OCI-LY1 (cell line): ENCODE results near the gene TRAPPC3L.

Experiments
- H2AFZ ChIP-seq: fragments of 200-600 bp; sonication (generic), shearing (Covaris generic); 2 replicates; pipeline ENCODE4 v1.6.0; 2014; ENCODE audit warnings: antibody characterized with exemption, mild to moderate bottlenecking, low read length
- H3F3A ChIP-seq: fragments of 200-600 bp; sonication (generic), shearing (Covaris generic); 2 replicates; pipeline ENCODE4 v1.6.0; 2014; ENCODE audit warnings: mild to moderate bottlenecking, antibody characterized with exemption, low read length, moderate library complexity; ENCODE audit not compliant: insufficient read depth
- H3K27ac ChIP-seq: fragments of 200-600 bp; sonication (generic); 2 replicates; pipeline ENCODE4 v1.5.1; 2014; ENCODE audit warnings: low read length, mixed run types, mild to moderate bottlenecking, low read depth; ENCODE audit not compliant: poor library complexity, severe bottlenecking
- H3K27me3 ChIP-seq: fragments of 200-600 bp; sonication (generic); 2 replicates; pipeline ENCODE4 v1.6.0; 2014; ENCODE audit warnings: antibody characterized with exemption, mild to moderate bottlenecking, low read length, moderate library complexity; ENCODE audit not compliant: insufficient read depth
- H3K36me3 ChIP-seq: fragments of 200-600 bp; sonication (generic); 2 replicates; pipeline ENCODE4 v1.6.1; 2014; ENCODE audit warnings: mild to moderate bottlenecking, antibody characterized with exemption, low read length, moderate library complexity, mixed read lengths; ENCODE audit not compliant: insufficient read depth
- H3K4me1 ChIP-seq: fragments of 200-600 bp; sonication (generic); 2 replicates; pipeline ENCODE4 v1.5.1; 2014; ENCODE audit warnings: mild to moderate bottlenecking, low read length, moderate library complexity; ENCODE audit not compliant: insufficient read depth, severe bottlenecking
- H3K4me2 ChIP-seq: fragments of 200-600 bp; sonication (generic), shearing (Covaris generic); 2 replicates; pipeline ENCODE4 v1.6.1; 2014; ENCODE audit warnings: low read length
- H3K4me3 ChIP-seq: fragments of 200-600 bp; sonication (generic); 2 replicates; pipeline ENCODE4 v1.5.1; 2014; ENCODE audit warnings: low read length, low read depth, mild to moderate bottlenecking, mixed read lengths; ENCODE audit not compliant: poor library complexity, severe bottlenecking
- H3K79me2 ChIP-seq: fragments of 200-600 bp; shearing (Covaris generic); 2 replicates; pipeline ENCODE4 v1.6.1; 2016; ENCODE audit warnings: mixed run types, low read length, mixed read lengths; ENCODE audit not compliant: insufficient read depth
- H3K9ac ChIP-seq: fragments of 200-600 bp; sonication (generic), shearing (Covaris generic); 2 replicates; pipeline ENCODE4 v1.6.1; 2014; ENCODE audit warnings: mild to moderate bottlenecking, low read length, mixed read lengths
- H3K9me2 ChIP-seq: fragments of 200-600 bp; sonication (generic), shearing (Covaris generic); 2 replicates; pipeline ENCODE4 v1.6.1; 2014; ENCODE audit warnings: low read depth, mild to moderate bottlenecking, low read length, mixed read lengths
- H3K9me3 ChIP-seq: fragments of 200-600 bp; shearing (Covaris generic); 2 replicates; pipeline ENCODE4 v1.6.1; 2014; ENCODE audit warnings: low read length, mixed read lengths
- H4K20me1 ChIP-seq: fragments of 200-600 bp; sonication (generic), shearing (Covaris generic); 2 replicates; pipeline ENCODE4 v1.6.0; 2016; ENCODE audit warnings: mild to moderate bottlenecking, low read length; ENCODE audit not compliant: insufficient read depth
- EZH2 ChIP-seq: fragments of 200-600 bp; sonication (generic), shearing (Covaris generic); IDR thresholded peaks from 2 replicates; pipeline ENCODE4 v1.8.0; 2017; ENCODE audit warnings: borderline replicate concordance, mixed run types, mild to moderate bottlenecking, antibody characterized with exemption, low read length, moderate library complexity, mixed read lengths
- TF ChIP-seq, protein P1 (sequence below): fragments of 200-600 bp; sonication (generic), shearing (Covaris generic); IDR thresholded peaks from 2 replicates; pipeline ENCODE4 v1.5.1; 2017; ENCODE audit warnings: mild to moderate bottlenecking, antibody characterized with exemption, low read length, moderate library complexity, mixed read lengths

Gene TRAPPC3L

DNA sequence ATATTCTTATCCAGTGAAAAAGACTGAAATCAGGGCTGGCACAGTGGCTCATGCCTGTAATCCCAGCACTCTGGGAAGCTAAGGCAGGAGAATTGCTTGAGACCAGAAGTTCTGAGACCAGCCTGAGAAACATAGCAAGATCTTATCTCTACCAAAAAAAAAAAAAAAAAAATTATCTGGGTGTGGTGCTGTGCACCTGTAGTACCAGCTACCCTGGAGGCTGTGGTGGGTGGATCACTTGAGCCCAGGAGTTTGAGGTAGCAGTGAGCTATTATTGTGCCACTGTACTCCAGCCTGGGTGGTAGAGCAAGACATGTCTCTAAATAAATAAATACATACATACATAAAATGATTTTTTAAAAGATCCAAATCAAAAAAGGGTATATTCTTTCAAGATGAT, 78.0 kb downstream of the TRAPPC3L start:
- Histone ChIP-seq H2AFZ (no peak overlapping the region), H3K4me3 (no peak overlapping the region), H3K9me3 (no peaks in the 10 kb centered on the region), H3F3A (no peaks in the 10 kb centered on the region), H3K4me2 (no peak overlapping the region), H3K9ac (no peak overlapping the region), H3K9me2 (no peaks in the 10 kb centered on the region), H4K20me1 (no peaks in the 10 kb centered on the region), H3K27me3 (no peaks in the 10 kb centered on the region), H3K79me2 (no peaks in the 10 kb centered on the region), H3K27ac (no peak overlapping the region), H3K4me1 (no peaks in the 10 kb centered on the region), H3K36me3 (no peaks in the 10 kb centered on the region)
- TF ChIP-seq, protein P1, sequence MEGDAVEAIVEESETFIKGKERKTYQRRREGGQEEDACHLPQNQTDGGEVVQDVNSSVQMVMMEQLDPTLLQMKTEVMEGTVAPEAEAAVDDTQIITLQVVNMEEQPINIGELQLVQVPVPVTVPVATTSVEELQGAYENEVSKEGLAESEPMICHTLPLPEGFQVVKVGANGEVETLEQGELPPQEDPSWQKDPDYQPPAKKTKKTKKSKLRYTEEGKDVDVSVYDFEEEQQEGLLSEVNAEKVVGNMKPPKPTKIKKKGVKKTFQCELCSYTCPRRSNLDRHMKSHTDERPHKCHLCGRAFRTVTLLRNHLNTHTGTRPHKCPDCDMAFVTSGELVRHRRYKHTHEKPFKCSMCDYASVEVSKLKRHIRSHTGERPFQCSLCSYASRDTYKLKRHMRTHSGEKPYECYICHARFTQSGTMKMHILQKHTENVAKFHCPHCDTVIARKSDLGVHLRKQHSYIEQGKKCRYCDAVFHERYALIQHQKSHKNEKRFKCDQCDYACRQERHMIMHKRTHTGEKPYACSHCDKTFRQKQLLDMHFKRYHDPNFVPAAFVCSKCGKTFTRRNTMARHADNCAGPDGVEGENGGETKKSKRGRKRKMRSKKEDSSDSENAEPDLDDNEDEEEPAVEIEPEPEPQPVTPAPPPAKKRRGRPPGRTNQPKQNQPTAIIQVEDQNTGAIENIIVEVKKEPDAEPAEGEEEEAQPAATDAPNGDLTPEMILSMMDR = no peak
- TF ChIP-seq EZH2 = no peak

DNA sequence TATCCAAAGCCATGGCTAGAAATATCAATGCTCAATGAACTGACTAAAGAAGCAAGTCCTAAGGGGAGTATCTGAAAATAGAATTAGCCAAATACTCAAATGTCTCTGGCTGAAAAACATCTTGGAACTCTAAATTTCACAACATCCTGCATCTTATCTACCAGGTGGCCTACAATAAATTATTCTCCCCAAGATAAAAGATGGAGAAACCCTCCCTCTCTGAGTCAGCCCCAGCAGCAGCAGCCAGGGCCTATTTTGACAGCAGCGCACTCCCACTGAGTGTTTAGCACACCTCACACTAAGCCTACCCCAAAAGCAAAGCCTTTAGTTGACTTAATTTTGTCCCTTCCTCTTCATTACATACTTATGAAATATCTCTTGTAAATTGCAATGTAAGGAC, 78.4 kb downstream of the TRAPPC3L start:
- H3K9me3 ChIP-seq = no peaks in the 10 kb centered on the region
- no peak overlapping the region for H3K4me3 ChIP-seq
- no peak for TF ChIP-seq EZH2
- TF ChIP-seq, protein P1 = no peak
- H3F3A ChIP-seq = no peaks in the 10 kb centered on the region
- no peaks in the 10 kb centered on the region for H3K27me3 ChIP-seq
- no peaks in the 10 kb centered on the region for H3K36me3 ChIP-seq
- H3K9ac ChIP-seq = no peak overlapping the region
- no peaks in the 10 kb centered on the region for H3K79me2 ChIP-seq
- no peak overlapping the region for H2AFZ ChIP-seq
- H3K4me2 ChIP-seq = no peak overlapping the region
- no peaks in the 10 kb centered on the region for H4K20me1 ChIP-seq
- no peak overlapping the region for H3K27ac ChIP-seq
- H3K4me1 ChIP-seq = peaks cover 3% of the 10 kb centered on the region
- no peaks in the 10 kb centered on the region for H3K9me2 ChIP-seq

DNA sequence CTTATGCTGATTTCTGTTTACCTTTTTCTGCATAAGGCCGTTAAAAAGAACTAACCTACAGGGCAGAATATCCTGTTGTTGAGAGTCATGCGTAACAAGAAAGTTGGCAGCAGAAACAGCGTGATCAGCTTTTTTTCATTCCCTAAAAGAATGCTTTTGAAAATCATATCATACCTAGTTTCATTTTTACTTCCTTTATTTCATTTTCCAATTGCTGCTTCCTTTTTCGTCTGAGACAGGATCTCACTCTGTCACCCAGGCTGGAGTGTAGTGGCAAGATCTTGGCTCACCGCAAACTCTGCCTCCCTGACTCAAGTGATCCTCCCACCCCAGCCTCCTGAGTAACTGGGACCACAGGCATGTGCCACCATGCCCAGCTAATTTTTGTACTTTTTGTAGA, 80.2 kb downstream of the TRAPPC3L start:
- no peaks in the 10 kb centered on the region for H3F3A ChIP-seq
- no peak overlapping the region for H3K9ac ChIP-seq
- no peak overlapping the region for H3K4me2 ChIP-seq
- H3K79me2 ChIP-seq = no peaks in the 10 kb centered on the region
- TF ChIP-seq EZH2 = no peak
- H3K27me3 ChIP-seq = no peaks in the 10 kb centered on the region
- H4K20me1 ChIP-seq = no peaks in the 10 kb centered on the region
- H2AFZ ChIP-seq = no peak overlapping the region
- H3K9me2 ChIP-seq = no peaks in the 10 kb centered on the region
- no peak overlapping the region for H3K4me3 ChIP-seq
- H3K4me1 ChIP-seq = peaks cover 3% of the 10 kb centered on the region
- no peaks in the 10 kb centered on the region for H3K36me3 ChIP-seq
- H3K9me3 ChIP-seq = no peaks in the 10 kb centered on the region
- no peak overlapping the region for H3K27ac ChIP-seq

DNA sequence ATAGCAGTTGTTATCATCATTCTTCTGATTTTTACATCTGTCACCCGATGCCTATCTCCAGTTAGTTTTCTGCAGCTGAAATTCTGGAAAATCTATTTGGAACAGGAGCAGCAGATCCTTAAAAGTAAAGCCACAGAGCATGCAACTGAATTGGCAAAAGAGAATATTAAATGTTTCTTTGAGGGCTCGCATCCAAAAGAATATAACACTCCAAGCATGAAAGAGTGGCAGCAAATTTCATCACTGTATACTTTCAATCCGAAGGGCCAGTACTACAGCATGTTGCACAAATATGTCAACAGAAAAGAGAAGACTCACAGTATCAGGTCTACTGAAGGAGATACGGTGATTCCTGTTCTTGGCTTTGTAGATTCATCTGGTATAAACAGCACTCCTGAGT, 82.2 kb downstream of the TRAPPC3L start:
- H3K9me2 ChIP-seq = no peaks in the 10 kb centered on the region
- no peaks in the 10 kb centered on the region for H3K27me3 ChIP-seq
- peaks cover 3% of the 10 kb centered on the region for H3K4me1 ChIP-seq
- TF ChIP-seq, protein P1 = no peak
- no peak for TF ChIP-seq EZH2
- no peak overlapping the region for H3K27ac ChIP-seq
- no peaks in the 10 kb centered on the region for H3F3A ChIP-seq
- H4K20me1 ChIP-seq = no peaks in the 10 kb centered on the region
- no peaks in the 10 kb centered on the region for H3K9me3 ChIP-seq
- no peaks in the 10 kb centered on the region for H3K36me3 ChIP-seq
- H3K79me2 ChIP-seq = no peaks in the 10 kb centered on the region
- H3K4me3 ChIP-seq = no peak overlapping the region
- H2AFZ ChIP-seq = no peak overlapping the region
- H3K4me2 ChIP-seq = no peak overlapping the region
- H3K9ac ChIP-seq = no peak overlapping the region
